G401.6 (cell line): ENCODE data around the gene FZD7.

Source experiments
- FAIRE-seq: peaks from 2 replicates; lab custom pipeline; 2012; peaks lifted over from hg19 to GRCh38; lab: Jason Lieb, UNC

Gene FZD7

GRCh38 chr2:202069170-202070067 lies 35.8 kb downstream of the FZD7 start:
- FAIRE-seq = no peak

- FAIRE-seq = no peak
These were observed 37.5 kb downstream of the FZD7 start for GRCh38 chr2:202071107-202071506.

- no peak for FAIRE-seq
These were observed 38.6 kb downstream of the FZD7 start for GRCh38 chr2:202072226-202072625.

GRCh38 chr2:202072737-202073401 lies 39.2 kb downstream of the FZD7 start, which contains the start of gene KIAA2012:
Gene KIAA2012, plus strand, starts transcription at chr2:202073255. Its CDS starts 373 bp downstream, at chr2:202073628.
- FAIRE-seq = no peak

GRCh38 chr2:202074324-202074723 lies 40.7 kb downstream of the FZD7 start:
- FAIRE-seq = no peak

- no peak for FAIRE-seq
These were observed 45.7 kb downstream of the FZD7 start for GRCh38 chr2:202079310-202079709.

- FAIRE-seq = no peak
These were observed 50.6 kb downstream of the FZD7 start for GRCh38 chr2:202084265-202084664.
